RKO (cell line): Measurements from ENCODE around the gene ATP1B1.
A peak's percentile ranks its signal among the peaks of the same experiment; 100 is the strongest.

Experiments used
- DNase-seq: peaks from one replicate; pipeline ENCODE4 v3.0.0-alpha.2; 2016; ENCODE audit warnings: low spot score

The ATP1B1 gene

GRCh38 chr1:169094897-169095569, 11.5 kb upstream of the ATP1B1 start:
- no peak for DNase-seq

GRCh38 chr1:169098380-169098779, 8.1 kb upstream of the ATP1B1 start:
- DNase-seq = no peak

- no peak for DNase-seq
These were observed 6.9 kb upstream of the ATP1B1 start for GRCh38 chr1:169099561-169099960.

GRCh38 chr1:169100208-169100607, 6.3 kb upstream of the ATP1B1 start:
- DNase-seq = no peak

GRCh38 chr1:169100651-169101088, 5.8 kb upstream of the ATP1B1 start:
- DNase-seq = no peak

- peak; percentile 48 for DNase-seq
These were observed 3.9 kb upstream of the ATP1B1 start for GRCh38 chr1:169102567-169102966.

- DNase-seq = no peak
These were observed 3.5 kb upstream of the ATP1B1 start for GRCh38 chr1:169103002-169103401.

GRCh38 chr1:169103480-169103893, 3.0 kb upstream of the ATP1B1 start:
- DNase-seq = no peak

GRCh38 chr1:169105087-169105433, 1.4 kb upstream of the ATP1B1 start:
- no peak for DNase-seq

- DNase-seq = peak; percentile 24
These were observed 926 bp upstream of the ATP1B1 start for GRCh38 chr1:169105434-169106094.

- peak; percentile 57 for DNase-seq
These were observed 572 bp downstream of the ATP1B1 start for GRCh38 chr1:169106921-169107602.

- DNase-seq = peak; percentile 72
These were observed 1.2 kb downstream of the ATP1B1 start for GRCh38 chr1:169107603-169108208.

- no peak for DNase-seq
These were observed 1.7 kb downstream of the ATP1B1 start for GRCh38 chr1:169108223-169108622.

GRCh38 chr1:169108863-169109560, 2.5 kb downstream of the ATP1B1 start:
- peak; percentile 23 for DNase-seq

- DNase-seq = no peak
These were observed 3.2 kb downstream of the ATP1B1 start for GRCh38 chr1:169109561-169110134.

GRCh38 chr1:169110236-169110635, 3.7 kb downstream of the ATP1B1 start:
- DNase-seq = no peak

- no peak for DNase-seq
These were observed 4.4 kb downstream of the ATP1B1 start for GRCh38 chr1:169110689-169111447.

GRCh38 chr1:169111472-169111871, 5.0 kb downstream of the ATP1B1 start:
- no peak for DNase-seq

GRCh38 chr1:169112241-169112640, 5.8 kb downstream of the ATP1B1 start:
- DNase-seq = no peak

GRCh38 chr1:169113613-169114119, 7.2 kb downstream of the ATP1B1 start:
- peak; percentile 89 for DNase-seq
